Measurements from ENCODE around the gene NAA50. TPM values are rescaled to one million over a fixed set of nuclear protein-coding genes. Genes with fewer than 3 reads are reported as not detected.

The NAA50 gene
- total and polyA plus RNA-seq, 9 donors: 41.1 to 114 (median 89.7) TPM

GRCh38 chr3:113678773-113679172, 67.3 kb downstream of the NAA50 start:
- intact Hi-C loops (cut with DNase I): no loop called here
- H3K9me3 ChIP-seq: no peaks in the 10 kb centered on the region
- 95 to 100% (median 99%) methylated on average over 4 of the region's 4 CpGs for WGBS, 3 donors
- no peak overlapping the region for H3K4me3 ChIP-seq
- no peaks in the 10 kb centered on the region for H3K4me1 ChIP-seq (ENCODE audit: insufficient read depth)
- H3K27me3 ChIP-seq: no peaks in the 10 kb centered on the region
- no peak overlapping the region for H3K27ac ChIP-seq
- TF ChIP-seq CTCF (IDR thresholded peaks at IDR 0.05): no peak
- no peak for TF ChIP-seq EP300 (IDR thresholded peaks at IDR 0.05)
- no peak for TF ChIP-seq POLR2A (IDR thresholded peaks at IDR 0.05)
- no peaks in the 10 kb centered on the region for H3K36me3 ChIP-seq
- no peak for DNase-seq

- no peak for TF ChIP-seq CTCF (IDR thresholded peaks at IDR 0.05)
- no peak for TF ChIP-seq POLR2A (IDR thresholded peaks at IDR 0.05)
- no peak for TF ChIP-seq EP300 (IDR thresholded peaks at IDR 0.05)
- intact Hi-C loops (cut with DNase I): no loop called here
- Histone ChIP-seq H3K4me1 (ENCODE audit: insufficient read depth) (no peaks in the 10 kb centered on the region), H3K36me3 (no peaks in the 10 kb centered on the region), H3K4me3 (no peak overlapping the region), H3K27ac (no peak overlapping the region), H3K9me3 (no peaks in the 10 kb centered on the region), H3K27me3 (no peaks in the 10 kb centered on the region)
- DNase-seq: no peak
- 89 to 97% (median 96%) methylated on average over 1 of the region's 1 CpG for WGBS, 3 donors
These were observed 68.3 kb downstream of the NAA50 start for GRCh38 chr3:113677737-113678136.

DNA sequence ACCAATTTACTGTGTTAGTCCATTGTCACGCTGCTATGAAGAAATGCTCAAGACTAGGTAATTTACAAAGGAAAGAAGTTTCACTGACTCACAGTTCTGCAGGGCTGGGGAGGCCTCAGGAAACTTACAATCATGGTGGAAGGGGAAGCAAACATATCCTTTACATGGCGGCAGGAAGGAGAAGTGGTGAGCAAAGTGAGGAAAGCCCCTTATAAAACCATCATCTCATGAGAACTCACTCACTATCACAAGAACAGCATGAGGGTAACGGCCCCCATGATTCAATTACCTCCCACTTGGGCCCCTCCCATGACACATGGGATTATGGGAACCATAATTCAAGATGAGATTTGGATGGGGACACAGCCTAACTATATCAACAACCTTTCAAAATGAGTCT, 69.8 kb downstream of the NAA50 start:
- Histone ChIP-seq H3K27me3 (no peaks in the 10 kb centered on the region), H3K4me1 (ENCODE audit: insufficient read depth) (no peaks in the 10 kb centered on the region), H3K4me3 (no peak overlapping the region), H3K27ac (no peak overlapping the region), H3K9me3 (no peaks in the 10 kb centered on the region), H3K36me3 (no peaks in the 10 kb centered on the region)
- intact Hi-C loops (cut with DNase I): no loop called here
- no peak for DNase-seq
- WGBS, 3 donors: 88 to 94% (median 93%) methylated on average over 3 of the region's 3 CpGs
- TF ChIP-seq CTCF (IDR thresholded peaks at IDR 0.05) (no peak), EP300 (IDR thresholded peaks at IDR 0.05) (no peak), POLR2A (IDR thresholded peaks at IDR 0.05) (no peak)

DNA sequence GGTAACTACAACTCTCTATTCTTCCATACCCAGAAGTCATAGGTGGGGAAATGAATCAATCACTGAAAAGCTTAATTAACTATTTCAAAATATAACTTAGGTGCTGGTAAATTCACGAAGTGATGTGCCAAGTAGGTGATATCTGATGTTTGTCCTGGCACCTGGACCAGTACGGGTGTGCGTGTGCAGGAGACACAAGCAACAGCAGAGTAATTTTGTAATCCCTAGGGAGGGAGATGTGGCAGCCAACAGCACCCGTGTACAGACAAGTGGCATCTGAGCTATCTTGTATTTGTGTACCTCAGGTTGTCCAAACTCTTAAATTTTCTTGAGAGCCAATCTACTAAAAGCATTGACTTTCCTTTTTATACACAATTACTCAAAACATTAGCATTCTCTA, 72.5 kb downstream of the NAA50 start:
- no peak for TF ChIP-seq POLR2A (IDR thresholded peaks at IDR 0.05)
- no peak for TF ChIP-seq CTCF (IDR thresholded peaks at IDR 0.05)
- no peak for TF ChIP-seq EP300 (IDR thresholded peaks at IDR 0.05)
- H3K27ac ChIP-seq: no peak overlapping the region
- 83 to 86% (median 86%) methylated on average over 4 of the region's 4 CpGs for WGBS, 3 donors
- no peaks in the 10 kb centered on the region for H3K27me3 ChIP-seq
- no peaks in the 10 kb centered on the region for H3K4me1 ChIP-seq (ENCODE audit: insufficient read depth)
- intact Hi-C loops (cut with DNase I): no loop called here
- H3K9me3 ChIP-seq: no peaks in the 10 kb centered on the region
- no peaks in the 10 kb centered on the region for H3K36me3 ChIP-seq
- no peak overlapping the region for H3K4me3 ChIP-seq
- no peak for DNase-seq

- no peaks in the 10 kb centered on the region for H3K27me3 ChIP-seq
- no peaks in the 10 kb centered on the region for H3K36me3 ChIP-seq
- 16 to 19% (median 16%) methylated on average over 4 of the region's 4 CpGs for WGBS, 3 donors
- H3K4me3 ChIP-seq: no peak overlapping the region
- H3K27ac ChIP-seq: no peak overlapping the region
- no peak for DNase-seq
- H3K4me1 ChIP-seq (ENCODE audit: insufficient read depth): no peaks in the 10 kb centered on the region
- TF ChIP-seq EP300 (IDR thresholded peaks at IDR 0.05) (no peak), POLR2A (IDR thresholded peaks at IDR 0.05) (no peak), CTCF (IDR thresholded peaks at IDR 0.05) (no peak)
- intact Hi-C loops (cut with DNase I): no loop called here
- H3K9me3 ChIP-seq: no peaks in the 10 kb centered on the region
These were observed 78.0 kb downstream of the NAA50 start for GRCh38 chr3:113668015-113668414.

Measured in ovary (tissue), 9 donors.